Spleen (tissue), 7 donors: ENCODE results near the gene WDR26.

Experiments
- CTCF ChIP-seq, 11 experiments: fragments of 200-600 bp in 7 of 11; fragments of 450-650 bp in 4 of 11; sonication (generic) in 4 of 11; IDR thresholded peaks in 8 of 11; conservative IDR thresholded peaks in 3 of 11; 1 replicate in 7 of 11; 2 replicates in 4 of 11; pipeline versions ENCODE4 v1.4.0 to v1.8.0; 2016 to 2021; ENCODE audit warnings: antibody characterized with exemption in 11 of 11, inconsistent platforms in 4 of 11, mild to moderate bottlenecking in 1 of 11
- POLR2A ChIP-seq, 3 donors: fragments of 450-650 bp; IDR thresholded peaks; one replicate each; pipeline ENCODE4 v1.5.1; 2017; ENCODE audit warnings: antibody characterized with exemption in 3 of 3, mild to moderate bottlenecking in 1 of 3
- donor health status: DM: no; HTN: no; CAD: no; lungs with moderate emphysema.
- donor health status: DM: no; HTN: no; CAD: no.
- donor health status: DM: no; HTN: no; CAD: no.

- TF ChIP-seq CTCF (IDR thresholded peaks at IDR 0.05 in 8 of 11, conservative IDR thresholded peaks at IDR 0.05 in 3 of 11) (no peak), POLR2A (IDR thresholded peaks at IDR 0.05) (no peak)
Measured at GRCh38 chr1:224420106-224420505, 14.5 kb downstream of the WDR26 start.
